ENCODE results near the gene CTAG1A. TPM values are rescaled to one million over a fixed set of nuclear protein-coding genes. Genes with fewer than 3 reads are reported as not detected.

The CTAG1A gene
- polyA plus RNA-seq, 1 donor from 2014 or later: not detected

DNA sequence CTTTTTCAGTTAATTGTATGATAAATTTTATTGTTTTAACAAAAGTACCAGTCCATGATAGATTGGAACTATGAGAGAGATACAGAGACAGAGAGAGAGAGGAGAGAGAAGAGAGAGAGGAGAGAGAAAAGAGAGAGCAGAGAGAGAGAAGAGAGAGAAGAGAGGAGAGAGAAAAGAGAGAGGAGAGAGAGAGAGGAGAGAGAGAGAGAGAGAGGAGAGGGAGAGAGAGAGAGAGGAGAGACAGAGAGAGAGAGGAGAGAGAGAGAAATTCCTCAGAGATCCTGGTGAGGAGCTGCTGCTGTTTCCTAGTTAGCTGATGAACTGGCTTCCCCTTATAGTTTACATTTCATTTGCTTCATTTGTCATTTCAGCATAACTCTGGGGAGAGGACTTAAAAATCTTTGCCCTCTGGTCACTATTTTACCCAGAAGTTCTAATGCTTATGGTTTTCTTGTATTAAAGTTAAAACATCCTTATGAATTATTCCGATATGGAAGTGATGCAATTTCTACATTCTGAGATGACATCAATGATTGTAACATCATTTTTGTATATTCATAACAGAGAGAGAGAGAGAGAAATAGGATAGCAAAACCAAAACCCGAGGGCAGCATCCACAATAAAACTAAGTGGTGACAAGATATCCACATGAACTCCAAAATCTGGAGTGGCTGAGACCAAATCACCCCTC, 10.8 kb downstream of the CTAG1A start:
- TF ChIP-seq, protein P1, sequence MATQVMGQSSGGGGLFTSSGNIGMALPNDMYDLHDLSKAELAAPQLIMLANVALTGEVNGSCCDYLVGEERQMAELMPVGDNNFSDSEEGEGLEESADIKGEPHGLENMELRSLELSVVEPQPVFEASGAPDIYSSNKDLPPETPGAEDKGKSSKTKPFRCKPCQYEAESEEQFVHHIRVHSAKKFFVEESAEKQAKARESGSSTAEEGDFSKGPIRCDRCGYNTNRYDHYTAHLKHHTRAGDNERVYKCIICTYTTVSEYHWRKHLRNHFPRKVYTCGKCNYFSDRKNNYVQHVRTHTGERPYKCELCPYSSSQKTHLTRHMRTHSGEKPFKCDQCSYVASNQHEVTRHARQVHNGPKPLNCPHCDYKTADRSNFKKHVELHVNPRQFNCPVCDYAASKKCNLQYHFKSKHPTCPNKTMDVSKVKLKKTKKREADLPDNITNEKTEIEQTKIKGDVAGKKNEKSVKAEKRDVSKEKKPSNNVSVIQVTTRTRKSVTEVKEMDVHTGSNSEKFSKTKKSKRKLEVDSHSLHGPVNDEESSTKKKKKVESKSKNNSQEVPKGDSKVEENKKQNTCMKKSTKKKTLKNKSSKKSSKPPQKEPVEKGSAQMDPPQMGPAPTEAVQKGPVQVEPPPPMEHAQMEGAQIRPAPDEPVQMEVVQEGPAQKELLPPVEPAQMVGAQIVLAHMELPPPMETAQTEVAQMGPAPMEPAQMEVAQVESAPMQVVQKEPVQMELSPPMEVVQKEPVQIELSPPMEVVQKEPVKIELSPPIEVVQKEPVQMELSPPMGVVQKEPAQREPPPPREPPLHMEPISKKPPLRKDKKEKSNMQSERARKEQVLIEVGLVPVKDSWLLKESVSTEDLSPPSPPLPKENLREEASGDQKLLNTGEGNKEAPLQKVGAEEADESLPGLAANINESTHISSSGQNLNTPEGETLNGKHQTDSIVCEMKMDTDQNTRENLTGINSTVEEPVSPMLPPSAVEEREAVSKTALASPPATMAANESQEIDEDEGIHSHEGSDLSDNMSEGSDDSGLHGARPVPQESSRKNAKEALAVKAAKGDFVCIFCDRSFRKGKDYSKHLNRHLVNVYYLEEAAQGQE (IDR thresholded peaks at IDR 0.05; ENCODE audit: borderline replicate concordance): no peak
- TF ChIP-seq TAF1 (IDR thresholded peaks at IDR 0.05; ENCODE audit: low read depth) (no peak), MXI1 (conservative IDR thresholded peaks at IDR 0.05; ENCODE audit: poor library complexity, severe bottlenecking) (no peak), EZH2 (IDR thresholded peaks at IDR 0.05; ENCODE audit: borderline replicate concordance, insufficient read depth, low read length, poor library complexity, severe bottlenecking) (no peak), EP300 (conservative IDR thresholded peaks at IDR 0.05; ENCODE audit: poor library complexity, severe bottlenecking) (no peak), SMC3 (conservative IDR thresholded peaks at IDR 0.05; ENCODE audit: poor library complexity) (no peak), RAD21 (conservative IDR thresholded peaks at IDR 0.05) (no peak), POLR2AphosphoS5 (IDR thresholded peaks at IDR 0.05) (no peak)
- TF ChIP-seq, protein P2, sequence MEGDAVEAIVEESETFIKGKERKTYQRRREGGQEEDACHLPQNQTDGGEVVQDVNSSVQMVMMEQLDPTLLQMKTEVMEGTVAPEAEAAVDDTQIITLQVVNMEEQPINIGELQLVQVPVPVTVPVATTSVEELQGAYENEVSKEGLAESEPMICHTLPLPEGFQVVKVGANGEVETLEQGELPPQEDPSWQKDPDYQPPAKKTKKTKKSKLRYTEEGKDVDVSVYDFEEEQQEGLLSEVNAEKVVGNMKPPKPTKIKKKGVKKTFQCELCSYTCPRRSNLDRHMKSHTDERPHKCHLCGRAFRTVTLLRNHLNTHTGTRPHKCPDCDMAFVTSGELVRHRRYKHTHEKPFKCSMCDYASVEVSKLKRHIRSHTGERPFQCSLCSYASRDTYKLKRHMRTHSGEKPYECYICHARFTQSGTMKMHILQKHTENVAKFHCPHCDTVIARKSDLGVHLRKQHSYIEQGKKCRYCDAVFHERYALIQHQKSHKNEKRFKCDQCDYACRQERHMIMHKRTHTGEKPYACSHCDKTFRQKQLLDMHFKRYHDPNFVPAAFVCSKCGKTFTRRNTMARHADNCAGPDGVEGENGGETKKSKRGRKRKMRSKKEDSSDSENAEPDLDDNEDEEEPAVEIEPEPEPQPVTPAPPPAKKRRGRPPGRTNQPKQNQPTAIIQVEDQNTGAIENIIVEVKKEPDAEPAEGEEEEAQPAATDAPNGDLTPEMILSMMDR (IDR thresholded peaks at IDR 0.05; ENCODE audit: poor library complexity, severe bottlenecking): no peak
- Histone ChIP-seq H3K27me3 (ENCODE audit: insufficient read depth, low read depth, low read length) (no peaks in the 10 kb centered on the region), H3K9me2 (ENCODE audit: insufficient read depth, low read length) (no peaks in the 10 kb centered on the region), H3K9me3 (ENCODE audit: low read length) (no peaks in the 10 kb centered on the region), H3K79me2 (replicated peaks; ENCODE audit: insufficient read depth, low read length) (no peaks in the 10 kb centered on the region), H2AFZ (ENCODE audit: low read depth, low read length) (no peak overlapping the region), H3F3A (ENCODE audit: insufficient read depth, low read length, poor library complexity, severe bottlenecking) (no peaks in the 10 kb centered on the region), H4K20me1 (ENCODE audit: insufficient read depth) (no peaks in the 10 kb centered on the region), H3K36me3 (ENCODE audit: insufficient read depth, low read length) (no peaks in the 10 kb centered on the region), H3K4me2 (ENCODE audit: low read length) (no peak overlapping the region), H3K4me3 (ENCODE audit: low read length) (no peak overlapping the region), H3K27ac (ENCODE audit: low read length) (no peak overlapping the region), H3K9ac (ENCODE audit: low read length) (no peak overlapping the region)

GRCh38 chrX:154596290-154596929, 11.5 kb downstream of the CTAG1A start:
- no peak overlapping the region for H3K4me3 ChIP-seq (ENCODE audit: low read length)
- no peak for TF ChIP-seq EZH2 (IDR thresholded peaks at IDR 0.05; ENCODE audit: borderline replicate concordance, insufficient read depth, low read length, poor library complexity, severe bottlenecking)
- no peak for TF ChIP-seq MXI1 (conservative IDR thresholded peaks at IDR 0.05; ENCODE audit: poor library complexity, severe bottlenecking)
- TF ChIP-seq, protein P2 (IDR thresholded peaks at IDR 0.05; ENCODE audit: poor library complexity, severe bottlenecking): no peak
- TF ChIP-seq EP300 (conservative IDR thresholded peaks at IDR 0.05; ENCODE audit: poor library complexity, severe bottlenecking): no peak
- no peak for TF ChIP-seq POLR2AphosphoS5 (IDR thresholded peaks at IDR 0.05)
- TF ChIP-seq, protein P1 (IDR thresholded peaks at IDR 0.05; ENCODE audit: borderline replicate concordance): no peak
- no peak for TF ChIP-seq RAD21 (conservative IDR thresholded peaks at IDR 0.05)
- no peak for TF ChIP-seq TAF1 (IDR thresholded peaks at IDR 0.05; ENCODE audit: low read depth)
- no peak for TF ChIP-seq SMC3 (conservative IDR thresholded peaks at IDR 0.05; ENCODE audit: poor library complexity)
- no peaks in the 10 kb centered on the region for H4K20me1 ChIP-seq (ENCODE audit: insufficient read depth)
- no peaks in the 10 kb centered on the region for H3K36me3 ChIP-seq (ENCODE audit: insufficient read depth, low read length)
- H3K4me2 ChIP-seq (ENCODE audit: low read length): no peak overlapping the region
- H2AFZ ChIP-seq (ENCODE audit: low read depth, low read length): no peak overlapping the region
- no peaks in the 10 kb centered on the region for H3K27me3 ChIP-seq (ENCODE audit: insufficient read depth, low read depth, low read length)
- no peak overlapping the region for H3K9ac ChIP-seq (ENCODE audit: low read length)
- no peaks in the 10 kb centered on the region for H3K79me2 ChIP-seq (replicated peaks; ENCODE audit: insufficient read depth, low read length)
- no peak overlapping the region for H3K27ac ChIP-seq (ENCODE audit: low read length)
- H3K9me3 ChIP-seq (ENCODE audit: low read length): no peaks in the 10 kb centered on the region
- H3F3A ChIP-seq (ENCODE audit: insufficient read depth, low read length, poor library complexity, severe bottlenecking): no peaks in the 10 kb centered on the region
- H3K9me2 ChIP-seq (ENCODE audit: insufficient read depth, low read length): no peaks in the 10 kb centered on the region
